ENCODE data around the gene PKDREJ.

Gene PKDREJ

GRCh38 chr22:46288846-46289243, 25.7 kb upstream of the PKDREJ start:
- DNase-seq (ENCODE audit: extremely low read depth, low read depth): no peak
- TF ChIP-seq, protein P1, sequence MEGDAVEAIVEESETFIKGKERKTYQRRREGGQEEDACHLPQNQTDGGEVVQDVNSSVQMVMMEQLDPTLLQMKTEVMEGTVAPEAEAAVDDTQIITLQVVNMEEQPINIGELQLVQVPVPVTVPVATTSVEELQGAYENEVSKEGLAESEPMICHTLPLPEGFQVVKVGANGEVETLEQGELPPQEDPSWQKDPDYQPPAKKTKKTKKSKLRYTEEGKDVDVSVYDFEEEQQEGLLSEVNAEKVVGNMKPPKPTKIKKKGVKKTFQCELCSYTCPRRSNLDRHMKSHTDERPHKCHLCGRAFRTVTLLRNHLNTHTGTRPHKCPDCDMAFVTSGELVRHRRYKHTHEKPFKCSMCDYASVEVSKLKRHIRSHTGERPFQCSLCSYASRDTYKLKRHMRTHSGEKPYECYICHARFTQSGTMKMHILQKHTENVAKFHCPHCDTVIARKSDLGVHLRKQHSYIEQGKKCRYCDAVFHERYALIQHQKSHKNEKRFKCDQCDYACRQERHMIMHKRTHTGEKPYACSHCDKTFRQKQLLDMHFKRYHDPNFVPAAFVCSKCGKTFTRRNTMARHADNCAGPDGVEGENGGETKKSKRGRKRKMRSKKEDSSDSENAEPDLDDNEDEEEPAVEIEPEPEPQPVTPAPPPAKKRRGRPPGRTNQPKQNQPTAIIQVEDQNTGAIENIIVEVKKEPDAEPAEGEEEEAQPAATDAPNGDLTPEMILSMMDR (IDR thresholded peaks at IDR 0.05; ENCODE audit: low read depth, low read length): no peak

- TF ChIP-seq, protein P1 (IDR thresholded peaks at IDR 0.05; ENCODE audit: low read depth, low read length): no peak
- DNase-seq (ENCODE audit: extremely low read depth, low read depth): no peak
These were observed 25.0 kb upstream of the PKDREJ start for GRCh38 chr22:46287873-46288751.

DNA sequence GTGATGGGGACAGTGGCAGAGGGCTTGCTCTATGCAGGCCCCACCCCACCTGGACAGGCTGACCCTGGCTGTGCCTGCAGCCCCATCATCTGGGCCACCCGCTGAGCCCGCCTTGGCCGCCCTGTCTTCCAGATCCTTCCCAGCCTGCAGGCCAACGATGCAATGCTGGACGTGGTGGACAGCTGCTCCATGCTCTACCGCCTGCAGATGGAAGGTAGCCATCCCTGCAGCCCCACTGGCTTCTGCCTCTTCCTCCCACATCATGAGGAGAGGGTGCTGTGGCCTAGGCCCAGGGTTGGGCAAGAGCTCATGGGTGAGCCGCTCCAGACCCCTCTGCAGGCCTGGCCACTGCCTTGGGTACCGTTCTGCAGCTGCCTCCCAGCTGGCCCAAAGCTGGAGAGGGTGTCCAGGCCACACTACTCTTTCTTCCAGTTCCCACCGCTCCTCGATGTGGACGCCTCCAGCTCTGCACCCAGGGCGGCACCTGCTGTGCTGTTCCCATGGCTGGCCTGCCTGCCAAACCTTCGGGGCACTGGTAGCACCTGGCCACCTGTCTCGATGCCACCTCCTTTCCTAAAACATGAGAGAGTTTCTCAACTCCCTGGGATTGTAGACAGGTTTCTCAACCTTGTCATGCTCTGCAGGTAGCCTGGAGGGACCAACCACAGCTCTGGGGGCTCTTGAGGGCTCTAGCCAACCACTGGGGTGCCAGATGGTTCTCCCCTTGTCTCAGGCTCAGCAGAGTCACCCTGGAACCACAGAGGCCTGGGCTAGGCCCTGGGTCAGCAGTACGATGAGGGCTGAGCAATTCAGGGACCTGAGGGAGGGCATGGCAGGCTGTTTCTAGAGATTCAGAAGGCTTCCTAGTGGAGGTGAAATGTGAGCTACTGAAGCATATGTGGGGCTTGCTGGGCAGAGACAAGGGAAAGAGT, 24.1 kb upstream of the PKDREJ start:
- no peak for DNase-seq (ENCODE audit: extremely low read depth, low read depth)
- TF ChIP-seq, protein P1 (IDR thresholded peaks at IDR 0.05; ENCODE audit: low read depth, low read length): no peak

DNA sequence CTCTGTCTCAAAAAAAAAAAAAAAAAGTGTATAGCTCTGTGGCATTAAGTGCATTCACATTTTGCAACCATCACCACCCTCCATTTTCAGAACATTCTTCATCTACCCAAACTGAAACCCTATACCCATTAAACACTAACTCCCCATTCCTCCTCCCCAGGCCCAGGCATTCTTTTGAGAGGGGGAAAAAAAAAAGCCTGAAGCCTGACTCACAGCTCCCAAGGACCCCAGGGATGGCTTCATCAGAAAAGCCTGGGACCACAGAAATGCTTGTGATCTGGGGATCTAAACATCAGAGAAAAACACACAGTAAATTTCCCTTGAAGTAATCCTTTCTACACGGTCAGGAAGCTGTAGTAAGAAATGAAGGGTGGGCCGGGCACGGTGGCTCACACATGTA, 22.9 kb upstream of the PKDREJ start:
- TF ChIP-seq, protein P1 (IDR thresholded peaks at IDR 0.05; ENCODE audit: low read depth, low read length): no peak
- DNase-seq (ENCODE audit: extremely low read depth, low read depth): no peak

- no peak for DNase-seq (ENCODE audit: extremely low read depth, low read depth)
- TF ChIP-seq, protein P1 (IDR thresholded peaks at IDR 0.05; ENCODE audit: low read depth, low read length): no peak
These were observed 18.9 kb upstream of the PKDREJ start for GRCh38 chr22:46281866-46282678.

- TF ChIP-seq, protein P1 (IDR thresholded peaks at IDR 0.05; ENCODE audit: low read depth, low read length): no peak
- no peak for DNase-seq (ENCODE audit: extremely low read depth, low read depth)
These were observed 18.0 kb upstream of the PKDREJ start for GRCh38 chr22:46280999-46281623.

Measured in AG09319 (cell line).